Neural cell (in vitro differentiated cells): ENCODE data around the gene CD81. TPM values are rescaled to one million over a fixed set of nuclear protein-coding genes. Genes with fewer than 3 reads are reported as not detected.

Source experiments
- H2AFZ ChIP-seq: fragments of 200-600, 300-800 bp; sonication (generic), shearing (Covaris generic); 2 replicates; pipeline ENCODE4 v1.6.0; 2014; ENCODE audit warnings: low read depth, mild to moderate bottlenecking, antibody characterized with exemption, low read length, moderate library complexity
- H3F3A ChIP-seq: fragments of 200-600 bp; shearing (Covaris generic); 2 replicates; pipeline ENCODE4 v1.6.1; 2016; ENCODE audit warnings: mild to moderate bottlenecking, moderate library complexity, mixed read lengths, antibody characterized with exemption, low read length; ENCODE audit not compliant: insufficient read depth, poor library complexity, severe bottlenecking
- H3K27ac ChIP-seq: fragments of 200-600, 300-800 bp; sonication (generic), shearing (Covaris generic); 2 replicates; pipeline ENCODE4 v1.5.1; 2014; ENCODE audit warnings: mild to moderate bottlenecking, low read length, moderate library complexity
- H3K27me3 ChIP-seq: fragments of 300-800, 200-600 bp; sonication (generic), shearing (Covaris generic); 2 replicates; pipeline ENCODE4 v1.6.0; 2014; ENCODE audit warnings: mild to moderate bottlenecking, low read depth, low read length, moderate library complexity; ENCODE audit not compliant: insufficient read depth
- H3K36me3 ChIP-seq: fragments of 300-800, 200-600 bp; sonication (generic), shearing (Covaris generic); 2 replicates; pipeline ENCODE4 v1.5.1; 2014; ENCODE audit warnings: mild to moderate bottlenecking, antibody characterized with exemption, low read length, moderate library complexity; ENCODE audit not compliant: insufficient read depth
- H3K4me2 ChIP-seq: fragments of 300-800, 200-600 bp; sonication (generic), shearing (Covaris generic); 2 replicates; pipeline ENCODE4 v1.6.0; 2014; ENCODE audit warnings: mild to moderate bottlenecking, low read length
- H3K4me3 ChIP-seq: fragments of 300-800, 200-600 bp; sonication (generic), shearing (Covaris generic); 2 replicates; pipeline ENCODE4 v1.5.1; 2014; ENCODE audit warnings: mild to moderate bottlenecking, low read length, moderate library complexity
- H3K79me2 ChIP-seq: fragments of 200-600 bp; shearing (Covaris generic); replicated peaks from 2 replicates; pipeline ENCODE4 v1.6.0; 2014; ENCODE audit warnings: mild to moderate bottlenecking, low read length, moderate library complexity; ENCODE audit not compliant: insufficient read depth
- H3K9ac ChIP-seq: fragments of 300-800, 200-600 bp; sonication (generic), shearing (Covaris generic); 2 replicates; pipeline ENCODE4 v1.6.1; 2016; ENCODE audit warnings: mild to moderate bottlenecking, low read length, mixed read lengths
- H3K9me2 ChIP-seq: fragments of 200-600 bp; shearing (Covaris generic); 2 replicates; pipeline ENCODE4 v1.6.1; 2016; ENCODE audit warnings: mild to moderate bottlenecking, low read length, mixed read lengths; ENCODE audit not compliant: insufficient read depth
- H3K9me3 ChIP-seq: fragments of 200-600, 300-800 bp; sonication (generic), shearing (Covaris generic); 2 replicates; pipeline ENCODE4 v1.6.1; 2016; ENCODE audit warnings: mild to moderate bottlenecking, mixed run types, low read length, moderate library complexity, mixed read lengths
- H4K20me1 ChIP-seq: fragments of 200-600 bp; shearing (Covaris generic); 2 replicates; pipeline ENCODE4 v1.6.1; 2016; ENCODE audit warnings: mild to moderate bottlenecking, mixed run types; ENCODE audit not compliant: insufficient read depth
- EP300 ChIP-seq: fragments of 450-650 bp; conservative IDR thresholded peaks from 2 replicates; pipeline ENCODE4 v1.6.1; 2014; ENCODE audit warnings: antibody characterized with exemption, mild to moderate bottlenecking, moderate library complexity; ENCODE audit not compliant: poor library complexity, severe bottlenecking
- EZH2 ChIP-seq: fragments of 200-600, 300-800 bp; shearing (Covaris generic), sonication (generic); IDR thresholded peaks from 2 replicates; pipeline ENCODE4 v1.6.1; 2014; ENCODE audit warnings: antibody characterized with exemption, low read length, borderline replicate concordance, mild to moderate bottlenecking; ENCODE audit not compliant: insufficient read depth, poor library complexity, severe bottlenecking
- MXI1 ChIP-seq: fragments of 450-650 bp; conservative IDR thresholded peaks from 2 replicates; pipeline ENCODE4 v1.6.1; 2014; ENCODE audit warnings: antibody characterized with exemption, mild to moderate bottlenecking; ENCODE audit not compliant: poor library complexity, severe bottlenecking
- POLR2AphosphoS5 ChIP-seq: IDR thresholded peaks from 2 replicates; pipeline ENCODE4 v1.6.1; 2012
- RAD21 ChIP-seq: fragments of 450-650 bp; conservative IDR thresholded peaks from 2 replicates; pipeline ENCODE4 v1.6.1; 2014; ENCODE audit warnings: antibody characterized with exemption, mild to moderate bottlenecking, moderate library complexity
- REST ChIP-seq: IDR thresholded peaks from 2 replicates; pipeline ENCODE4 v1.6.1; 2012; ENCODE audit warnings: borderline replicate concordance
- SMC3 ChIP-seq: fragments of 450-650 bp; conservative IDR thresholded peaks from 2 replicates; pipeline ENCODE4 v1.6.1; 2014; ENCODE audit warnings: antibody characterized with exemption, mild to moderate bottlenecking, moderate library complexity; ENCODE audit not compliant: poor library complexity
- TAF1 ChIP-seq: IDR thresholded peaks from 2 replicates; pipeline ENCODE4 v1.6.1; 2012; ENCODE audit warnings: low read depth
- polyA plus RNA-seq: library from polyadenylated mRNA; depleted of rRNA; stranded (reverse); fragments of >200 nt; gene quantifications from 2 replicates; pipeline ENCODE4 v1.2.3, GENCODE V29; 2014
- TF ChIP-seq, protein P1 (sequence below): fragments of 450-650 bp; IDR thresholded peaks from 2 replicates; pipeline ENCODE4 v1.5.1; 2014; ENCODE audit warnings: antibody characterized with exemption, mild to moderate bottlenecking, moderate library complexity; ENCODE audit not compliant: poor library complexity, severe bottlenecking

The CD81 gene
- polyA plus RNA-seq, 1 donor from 2014 or later, result 97.8 TPM

DNA sequence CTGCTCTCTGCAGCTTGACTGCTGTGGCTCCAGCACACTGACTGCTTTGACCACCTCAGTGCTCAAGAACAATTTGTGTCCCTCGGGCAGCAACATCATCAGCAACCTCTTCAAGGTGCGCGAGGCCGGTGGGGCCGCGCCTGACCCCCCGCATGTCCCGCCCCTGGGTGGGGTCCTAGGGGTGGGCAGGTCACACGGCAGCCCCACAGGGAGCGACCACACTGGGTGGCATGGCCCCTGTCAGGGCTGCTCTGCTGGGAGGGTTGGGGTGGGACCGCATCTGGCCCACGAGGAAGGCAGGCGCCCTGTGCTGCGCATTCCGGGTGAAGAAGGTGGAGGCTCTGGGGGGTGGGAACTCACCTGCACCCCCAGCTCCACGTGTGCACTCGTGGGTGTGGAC lies 18.7 kb downstream of the CD81 start:
- H3K36me3 ChIP-seq, result no peaks in the 10 kb centered on the region
- no peaks in the 10 kb centered on the region for H3K9me3 ChIP-seq
- H3F3A ChIP-seq, result no peaks in the 10 kb centered on the region
- peaks cover 1% of the 10 kb centered on the region for H3K79me2 ChIP-seq
- no peaks in the 10 kb centered on the region for H3K9me2 ChIP-seq
- no peak for TF ChIP-seq POLR2AphosphoS5
- TF ChIP-seq TAF1, result no peak
- TF ChIP-seq, protein P1, sequence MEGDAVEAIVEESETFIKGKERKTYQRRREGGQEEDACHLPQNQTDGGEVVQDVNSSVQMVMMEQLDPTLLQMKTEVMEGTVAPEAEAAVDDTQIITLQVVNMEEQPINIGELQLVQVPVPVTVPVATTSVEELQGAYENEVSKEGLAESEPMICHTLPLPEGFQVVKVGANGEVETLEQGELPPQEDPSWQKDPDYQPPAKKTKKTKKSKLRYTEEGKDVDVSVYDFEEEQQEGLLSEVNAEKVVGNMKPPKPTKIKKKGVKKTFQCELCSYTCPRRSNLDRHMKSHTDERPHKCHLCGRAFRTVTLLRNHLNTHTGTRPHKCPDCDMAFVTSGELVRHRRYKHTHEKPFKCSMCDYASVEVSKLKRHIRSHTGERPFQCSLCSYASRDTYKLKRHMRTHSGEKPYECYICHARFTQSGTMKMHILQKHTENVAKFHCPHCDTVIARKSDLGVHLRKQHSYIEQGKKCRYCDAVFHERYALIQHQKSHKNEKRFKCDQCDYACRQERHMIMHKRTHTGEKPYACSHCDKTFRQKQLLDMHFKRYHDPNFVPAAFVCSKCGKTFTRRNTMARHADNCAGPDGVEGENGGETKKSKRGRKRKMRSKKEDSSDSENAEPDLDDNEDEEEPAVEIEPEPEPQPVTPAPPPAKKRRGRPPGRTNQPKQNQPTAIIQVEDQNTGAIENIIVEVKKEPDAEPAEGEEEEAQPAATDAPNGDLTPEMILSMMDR, result no peak
- no peak for TF ChIP-seq EP300
- TF ChIP-seq MXI1, result no peak
- no peak for TF ChIP-seq RAD21
- no peak for TF ChIP-seq SMC3
- TF ChIP-seq REST, result no peak
- TF ChIP-seq EZH2, result no peak
- H3K9ac ChIP-seq, result no peak overlapping the region
- H3K27ac ChIP-seq, result no peak overlapping the region
- no peak overlapping the region for H3K4me3 ChIP-seq
- no peak overlapping the region for H2AFZ ChIP-seq
- H4K20me1 ChIP-seq, result no peaks in the 10 kb centered on the region
- no peak overlapping the region for H3K4me2 ChIP-seq
- no peaks in the 10 kb centered on the region for H3K27me3 ChIP-seq

GRCh38 chr11:2396471-2396870 lies 19.4 kb downstream of the CD81 start:
- Histone ChIP-seq H3K27ac (no peak overlapping the region), H3K79me2 (peaks cover 8% of the 10 kb centered on the region), H3K36me3 (no peaks in the 10 kb centered on the region), H3K4me2 (no peak overlapping the region), H3K27me3 (no peaks in the 10 kb centered on the region), H3F3A (no peaks in the 10 kb centered on the region), H3K9me3 (no peaks in the 10 kb centered on the region), H4K20me1 (no peaks in the 10 kb centered on the region), H3K9ac (no peak overlapping the region), H3K9me2 (no peaks in the 10 kb centered on the region), H2AFZ (no peak overlapping the region), H3K4me3 (no peak overlapping the region)
- TF ChIP-seq EP300 (no peak), RAD21 (no peak), REST (no peak), TAF1 (no peak), POLR2AphosphoS5 (no peak), MXI1 (no peak), EZH2 (no peak), SMC3 (no peak)
- TF ChIP-seq, protein P1, result no peak
